Measurements from ENCODE around the gene COA1.

GRCh38 chr7:43631559-43631958, 97.8 kb downstream of the COA1 start:
- TF ChIP-seq CTCF (IDR thresholded peaks at IDR 0.05) (no peak), POLR2A (IDR thresholded peaks at IDR 0.05) (no peak)

Measured in ovary (tissue), 3 donors.